GM21423 (cell line): ENCODE data around the gene SNX19.

ENCODE experiments used
- ATAC-seq: cut with Tn5 transposase; IDR thresholded peaks from one replicate; pipeline ENCODE4 v1.9.1; 2021; ENCODE audit warnings: mild to moderate bottlenecking, moderate library complexity; ENCODE audit not compliant: unreplicated experiment

Gene SNX19

DNA sequence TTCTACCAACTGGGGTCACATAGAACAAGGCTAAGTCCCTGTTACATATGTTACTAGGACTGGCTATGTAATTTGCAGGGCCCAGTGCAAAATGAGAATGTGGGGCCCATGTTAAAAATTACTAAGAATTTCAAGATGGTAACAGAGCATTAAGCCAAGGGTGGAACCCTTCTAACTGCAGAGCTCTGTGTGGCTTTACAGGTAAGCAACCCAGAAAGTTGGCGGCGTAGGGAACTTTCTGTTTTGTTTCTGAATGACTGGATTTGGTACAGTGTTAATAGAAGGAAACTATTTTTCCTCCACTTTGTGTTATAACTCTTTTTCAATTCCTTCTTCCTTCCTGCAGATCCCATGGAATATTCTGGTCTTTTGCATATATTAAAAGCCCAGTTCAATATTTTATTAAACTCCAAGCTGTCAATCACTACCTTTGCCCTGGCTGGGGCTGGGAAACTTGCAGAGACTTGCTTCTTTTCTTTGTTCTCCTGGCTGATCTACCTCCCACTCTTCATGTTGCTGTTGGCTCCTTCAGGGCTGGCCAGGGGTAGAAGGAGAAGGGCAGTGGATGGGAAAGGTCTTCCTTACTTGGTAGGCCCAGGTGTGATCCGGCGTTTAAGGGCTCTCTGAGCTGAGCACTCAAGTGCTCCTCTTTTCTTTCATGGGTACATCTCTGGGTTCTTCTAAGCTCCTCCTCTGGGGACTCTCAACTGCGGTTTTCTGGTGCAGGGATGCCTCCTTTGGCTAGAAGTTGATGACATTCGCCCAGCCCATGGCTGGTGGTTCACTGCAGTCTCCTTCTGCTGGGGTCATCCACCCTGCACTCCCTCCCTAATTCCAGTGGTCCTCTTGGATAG lies 67.7 kb downstream of the SNX19 start:
- no peak for ATAC-seq

DNA sequence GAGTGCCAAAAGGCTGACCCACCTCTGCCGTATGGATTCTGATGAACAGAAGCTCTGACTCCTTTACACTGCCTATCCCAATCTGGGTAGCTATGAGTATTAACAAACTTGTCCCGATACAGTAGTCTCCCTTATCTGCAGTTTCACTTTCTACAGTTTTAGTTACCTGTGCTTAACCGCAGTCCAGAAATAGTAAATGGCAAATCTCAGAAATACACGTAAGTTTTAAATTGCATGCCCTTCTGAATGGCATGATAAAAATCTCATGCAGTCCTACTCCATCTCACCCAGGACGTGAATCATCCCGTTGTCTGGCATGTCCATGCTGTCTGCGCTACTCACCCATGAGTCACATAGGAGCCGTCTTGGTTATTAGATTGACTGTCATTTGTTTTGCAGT lies 68.8 kb downstream of the SNX19 start:
- ATAC-seq, result no peak

GRCh38 chr11:130846606-130847005 lies 69.7 kb downstream of the SNX19 start:
- no peak for ATAC-seq

GRCh38 chr11:130842001-130842400 lies 74.3 kb downstream of the SNX19 start:
- ATAC-seq, result no peak

DNA sequence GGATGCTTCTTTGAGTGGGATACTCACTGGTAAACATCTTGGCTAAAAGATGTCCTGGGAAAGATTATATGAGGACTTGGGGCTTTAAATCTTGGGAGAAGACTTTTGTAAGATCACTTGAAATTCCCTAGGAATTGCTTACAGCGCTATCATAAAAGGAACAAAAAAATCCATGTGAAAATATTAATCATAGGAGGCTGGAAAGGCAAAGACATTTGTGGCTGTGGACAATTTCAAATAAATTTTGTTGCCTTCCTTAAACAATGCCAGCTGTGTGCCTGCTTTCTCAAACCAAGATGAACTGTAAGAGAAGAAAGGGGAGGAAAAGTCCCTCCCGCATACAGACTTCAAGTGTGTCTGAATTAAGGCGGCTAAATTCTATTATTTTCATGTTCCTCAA lies 75.6 kb downstream of the SNX19 start:
- no peak for ATAC-seq

GRCh38 chr11:130839981-130840666 lies 76.2 kb downstream of the SNX19 start:
- ATAC-seq, result no peak

GRCh38 chr11:130837194-130837593 lies 79.1 kb downstream of the SNX19 start:
- no peak for ATAC-seq

DNA sequence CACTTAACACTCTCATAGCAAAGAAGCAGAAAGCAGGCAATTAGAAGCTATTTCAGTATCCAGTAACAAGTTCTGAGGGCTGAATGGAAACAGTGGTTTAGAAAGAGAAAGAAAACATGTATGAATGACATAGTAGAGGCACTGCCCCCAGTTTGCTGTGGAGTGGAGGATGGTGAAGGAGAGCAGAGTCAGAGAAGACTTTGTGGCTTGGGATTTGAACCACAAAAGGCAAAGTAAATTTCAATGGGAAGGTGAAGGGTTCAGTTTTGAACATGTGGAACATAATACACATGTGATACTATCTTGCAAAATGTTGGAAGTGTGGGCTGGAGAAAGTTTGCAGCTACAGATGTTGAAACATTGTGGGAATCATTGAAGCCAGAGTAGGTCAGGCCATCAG lies 81.4 kb downstream of the SNX19 start:
- ATAC-seq, result no peak

GRCh38 chr11:130832566-130833425 lies 83.5 kb downstream of the SNX19 start:
- no peak for ATAC-seq

- ATAC-seq, result no peak
These were observed 84.3 kb downstream of the SNX19 start for GRCh38 chr11:130831976-130832375.

GRCh38 chr11:130831506-130831905 lies 84.8 kb downstream of the SNX19 start:
- ATAC-seq, result no peak

DNA sequence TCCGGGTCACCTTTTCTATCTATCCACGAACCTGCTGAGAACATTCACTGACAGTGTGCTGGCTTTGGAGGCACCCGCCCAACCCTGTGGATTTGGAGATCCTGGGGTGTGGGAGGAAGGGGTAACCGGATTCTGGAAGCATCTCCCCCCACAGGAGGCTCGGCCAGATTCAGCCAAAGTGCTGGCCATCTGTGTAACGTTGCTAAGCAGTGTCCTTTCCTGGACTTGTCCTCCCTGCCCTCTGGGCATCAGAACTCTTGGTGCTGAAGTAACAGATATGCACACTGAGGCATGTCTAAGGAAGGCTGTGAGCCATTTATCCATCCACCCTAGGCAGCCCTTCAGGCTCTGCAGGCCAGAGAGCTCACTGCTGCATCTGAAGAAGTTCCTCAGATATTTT lies 85.7 kb downstream of the SNX19 start:
- ATAC-seq, result no peak

DNA sequence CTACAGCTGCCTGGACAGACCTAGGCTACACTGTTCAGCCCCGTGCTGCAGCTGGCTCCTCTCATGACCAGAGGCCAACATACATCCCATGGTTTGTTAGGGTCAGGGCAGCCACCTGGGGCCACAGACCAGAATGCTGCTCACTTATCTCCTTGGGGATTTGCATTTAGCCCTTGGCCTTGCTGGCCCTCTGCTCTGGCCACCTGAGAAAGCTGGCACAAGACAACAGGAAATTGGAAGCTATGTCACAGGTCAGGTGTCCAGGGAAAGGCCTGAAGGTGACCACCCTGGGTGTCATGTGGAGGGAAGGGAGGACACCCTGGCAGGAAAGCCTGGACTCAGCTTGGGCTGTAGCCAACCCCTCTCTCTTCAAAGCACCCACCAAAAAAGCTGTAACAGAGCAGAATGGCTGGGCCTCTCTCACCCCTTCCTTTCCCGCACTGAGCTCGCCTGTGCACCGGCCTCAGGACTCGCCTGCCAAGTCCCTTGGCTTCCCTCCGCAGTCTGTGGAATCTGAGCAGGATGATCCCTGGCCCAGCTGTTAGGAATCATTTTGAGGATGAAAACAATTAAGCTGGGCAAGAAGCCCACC lies 86.3 kb downstream of the SNX19 start:
- no peak for ATAC-seq

- no peak for ATAC-seq
These were observed 87.5 kb downstream of the SNX19 start for GRCh38 chr11:130828741-130829140.

- ATAC-seq, result no peak
These were observed 88.6 kb downstream of the SNX19 start for GRCh38 chr11:130827451-130828377.

- no peak for ATAC-seq
These were observed 89.7 kb downstream of the SNX19 start for GRCh38 chr11:130826572-130826971.

GRCh38 chr11:130825983-130826382 lies 90.3 kb downstream of the SNX19 start:
- ATAC-seq, result no peak

DNA sequence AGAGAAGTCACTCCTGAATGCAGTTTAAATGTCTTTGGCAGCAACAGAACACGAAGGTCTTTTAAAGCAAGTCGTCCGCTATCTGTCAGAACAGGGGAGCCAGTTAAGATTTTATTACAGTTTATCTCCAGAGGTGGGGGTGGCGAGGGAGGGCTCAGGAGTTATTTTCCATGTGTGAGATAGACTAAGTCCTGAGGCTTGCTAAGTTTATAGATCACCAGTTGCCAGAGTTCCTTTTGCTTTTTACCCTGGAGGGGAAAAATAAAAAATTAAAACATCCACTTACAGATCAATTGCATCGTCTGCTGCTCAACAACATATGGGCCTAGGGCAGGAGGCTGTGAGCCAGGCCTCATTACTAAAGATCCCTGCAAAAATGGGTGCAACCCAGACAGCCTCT lies 90.7 kb downstream of the SNX19 start:
- ATAC-seq, result no peak
